PC-3 (cell line): Measurements from ENCODE around the gene NRG3. TPM values are rescaled to one million over a fixed set of nuclear protein-coding genes. Genes with fewer than 3 reads are reported as not detected.
"Not testable (repeated sequence)": the region's sequence is repeated elsewhere in the genome, so short reads cannot be mapped to it uniquely, and the experiment has no call there.

Experiments used
- ATAC-seq: fragments of 200-7000 bp; cut with Tn5 transposase; 2 replicates; pipeline ENCODE4 v1.9.1; 2020; ENCODE audit warnings: mild to moderate bottlenecking, moderate library complexity
- BruUV-seq: library from RNA; stranded (reverse); fragments of 400-500 nt; replicated peaks from 2 replicates; lab custom pipeline; 2021; lab: Mats Ljungman, UMichigan
- CTCF ChIA-PET: fragments of 300-600 bp; sonication (Branson Sonifier 250); formaldehyde crosslinking; loops from one replicate; lab custom pipeline; 2022; ENCODE audit warnings: antibody characterized with exemption; lab: Charles Lee
- POLR2A ChIA-PET: fragments of 300-600 bp; sonication (Branson Sonifier 250); formaldehyde crosslinking; loops from one replicate; lab custom pipeline; 2022; ENCODE audit warnings: antibody characterized with exemption; ENCODE audit not compliant: unreplicated experiment; lab: Charles Lee
- DNase-seq: peaks from one replicate; pipeline ENCODE4 v3.0.0-alpha.2; 2015
- H2AFZ ChIP-seq: fragments of 300-600 bp; sonication (generic); 2 replicates; pipeline ENCODE4 v1.6.0; 2016; ENCODE audit warnings: antibody characterized with exemption, low read length
- H3F3A ChIP-seq: fragments of 300-600 bp; sonication (generic); one replicate; pipeline ENCODE4 v1.6.0; 2017; ENCODE audit warnings: antibody characterized with exemption, low read length, control low read depth, mild to moderate bottlenecking; ENCODE audit not compliant: unreplicated experiment
- H3K27ac ChIP-seq: fragments of 300-600 bp; sonication (generic); 2 replicates; pipeline ENCODE4 v1.5.1; 2016; ENCODE audit warnings: mild to moderate bottlenecking, low read length
- H3K27me3 ChIP-seq: fragments of 300-600 bp; sonication (generic); 2 replicates; pipeline ENCODE4 v1.6.1; 2016; ENCODE audit warnings: low read length, mixed read lengths
- H3K36me3 ChIP-seq: fragments of 300-600 bp; sonication (generic); 2 replicates; pipeline ENCODE4 v1.6.1; 2016; ENCODE audit warnings: low read depth, mixed run types, low read length, mixed read lengths
- H3K4me1 ChIP-seq: fragments of 300-600 bp; sonication (generic); 2 replicates; pipeline ENCODE4 v1.5.1; 2016; ENCODE audit warnings: low read length; ENCODE audit not compliant: insufficient read depth
- H3K4me2 ChIP-seq: fragments of 300-600 bp; sonication (generic); 2 replicates; pipeline ENCODE4 v1.6.0; 2016; ENCODE audit warnings: low read length
- H3K4me3 ChIP-seq: fragments of 300-600 bp; sonication (generic); 2 replicates; pipeline ENCODE4 v1.5.1; 2016; ENCODE audit warnings: mild to moderate bottlenecking, low read length, mixed read lengths
- H3K79me2 ChIP-seq: fragments of 300-600 bp; sonication (generic); 2 replicates; pipeline ENCODE4 v1.6.1; 2017; ENCODE audit warnings: low read length, mixed read lengths
- H3K9ac ChIP-seq: fragments of 300-600 bp; sonication (generic); 2 replicates; pipeline ENCODE4 v1.6.0; 2016; ENCODE audit warnings: mild to moderate bottlenecking, low read length
- H3K9me2 ChIP-seq: fragments of 300-600 bp; sonication (generic); replicated peaks from 2 replicates; pipeline ENCODE4 v1.6.1; 2016; ENCODE audit warnings: mixed run types, low read length, mixed read lengths
- H3K9me3 ChIP-seq: fragments of 300-600 bp; sonication (generic); 2 replicates; pipeline ENCODE4 v1.6.1; 2016; ENCODE audit warnings: low read length, mixed read lengths
- H4K20me1 ChIP-seq: fragments of 300-600 bp; sonication (generic); 2 replicates; pipeline ENCODE4 v1.6.1; 2016; ENCODE audit warnings: low read length, mixed read lengths
- EZH2 ChIP-seq: fragments of 300-600 bp; sonication (generic); IDR thresholded peaks from one replicate; pipeline ENCODE4 v1.6.1; 2017; ENCODE audit warnings: antibody characterized with exemption, mild to moderate bottlenecking, low read length; ENCODE audit not compliant: unreplicated experiment
- EZH2phosphoT487 ChIP-seq: fragments of 300-600 bp; sonication (generic); IDR thresholded peaks from 2 replicates; pipeline ENCODE4 v1.6.1; 2018; ENCODE audit warnings: mild to moderate bottlenecking, antibody characterized with exemption, low read length, borderline replicate concordance
- intact Hi-C: fragments of 100-400 bp; cut with micrococcal nuclease; formaldehyde crosslinking; loops from 2 replicates; pipeline ENCODE4 v1.9.0; 2023
- total RNA-seq: library from RNA; depleted of rRNA; stranded (reverse); fragments of >200 nt; gene quantifications from 2 replicates; pipeline ENCODE4 v1.2.3, GENCODE V29; 2014
- TF ChIP-seq, protein P1 (sequence below): fragments of 300-600 bp; sonication (generic); conservative IDR thresholded peaks from 2 replicates; pipeline ENCODE4 v1.5.1; 2017; ENCODE audit warnings: antibody characterized with exemption, low read depth, mild to moderate bottlenecking, low read length

Gene NRG3
- total RNA-seq, 1 experiment from 2014 or later, result not detected

DNA sequence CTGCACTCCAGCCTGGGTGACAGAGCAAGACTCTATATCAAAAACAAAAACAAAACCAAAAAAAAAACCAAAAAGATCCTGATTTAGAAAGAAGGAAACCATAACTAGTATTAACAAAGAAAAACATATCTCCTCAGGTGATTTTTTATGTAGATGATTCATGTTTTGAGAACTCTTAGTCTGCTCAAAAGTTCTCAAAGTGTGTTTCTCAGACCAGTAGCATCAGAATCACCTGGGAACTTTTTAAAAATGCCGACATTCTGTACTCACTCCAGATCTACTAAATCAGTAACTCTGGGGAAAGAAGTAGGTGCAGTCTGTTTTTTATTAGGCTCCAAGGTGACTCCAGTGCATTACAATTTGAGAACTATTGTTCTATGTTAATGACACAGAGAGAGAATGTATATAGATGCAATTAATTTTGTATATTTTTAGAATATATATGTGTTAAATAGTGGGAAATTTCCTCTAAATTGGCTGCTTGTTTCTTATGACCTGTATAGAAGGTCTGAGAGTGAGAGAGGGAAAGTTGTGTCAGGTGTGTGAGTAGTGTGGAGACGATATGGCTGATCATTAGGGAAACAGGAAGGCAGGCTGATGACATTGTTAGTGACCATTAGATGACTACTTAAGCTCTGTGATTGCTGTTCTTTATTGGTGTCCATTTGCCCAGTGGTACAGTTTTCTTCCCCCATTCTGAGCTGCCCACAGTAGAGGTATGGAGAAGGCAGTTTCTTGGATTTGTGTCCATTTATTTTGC is 1075.0 kb downstream of the NRG3 start:
- Histone ChIP-seq H3K9ac (no peak overlapping the region), H3K27ac (no peak overlapping the region), H3K4me1 (no peaks in the 10 kb centered on the region), H3K27me3 (no peaks in the 10 kb centered on the region), H4K20me1 (no peaks in the 10 kb centered on the region), H3F3A (no peaks in the 10 kb centered on the region), H3K9me2 (no peaks in the 10 kb centered on the region), H3K79me2 (no peaks in the 10 kb centered on the region), H3K36me3 (no peaks in the 10 kb centered on the region), H3K4me3 (no peak overlapping the region), H3K4me2 (no peak overlapping the region), H3K9me3 (no peaks in the 10 kb centered on the region), H2AFZ (no peak overlapping the region)
- CTCF ChIA-PET, result no interaction called here
- BruUV-seq, result no TSS peak
- ATAC-seq (no peak), DNase-seq (no peak)
- POLR2A ChIA-PET, result no interaction called here
- intact Hi-C loops, result no loop called here
- TF ChIP-seq EZH2, result no peak
- TF ChIP-seq, protein P1, sequence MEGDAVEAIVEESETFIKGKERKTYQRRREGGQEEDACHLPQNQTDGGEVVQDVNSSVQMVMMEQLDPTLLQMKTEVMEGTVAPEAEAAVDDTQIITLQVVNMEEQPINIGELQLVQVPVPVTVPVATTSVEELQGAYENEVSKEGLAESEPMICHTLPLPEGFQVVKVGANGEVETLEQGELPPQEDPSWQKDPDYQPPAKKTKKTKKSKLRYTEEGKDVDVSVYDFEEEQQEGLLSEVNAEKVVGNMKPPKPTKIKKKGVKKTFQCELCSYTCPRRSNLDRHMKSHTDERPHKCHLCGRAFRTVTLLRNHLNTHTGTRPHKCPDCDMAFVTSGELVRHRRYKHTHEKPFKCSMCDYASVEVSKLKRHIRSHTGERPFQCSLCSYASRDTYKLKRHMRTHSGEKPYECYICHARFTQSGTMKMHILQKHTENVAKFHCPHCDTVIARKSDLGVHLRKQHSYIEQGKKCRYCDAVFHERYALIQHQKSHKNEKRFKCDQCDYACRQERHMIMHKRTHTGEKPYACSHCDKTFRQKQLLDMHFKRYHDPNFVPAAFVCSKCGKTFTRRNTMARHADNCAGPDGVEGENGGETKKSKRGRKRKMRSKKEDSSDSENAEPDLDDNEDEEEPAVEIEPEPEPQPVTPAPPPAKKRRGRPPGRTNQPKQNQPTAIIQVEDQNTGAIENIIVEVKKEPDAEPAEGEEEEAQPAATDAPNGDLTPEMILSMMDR, result no peak
- no peak for TF ChIP-seq EZH2phosphoT487

DNA sequence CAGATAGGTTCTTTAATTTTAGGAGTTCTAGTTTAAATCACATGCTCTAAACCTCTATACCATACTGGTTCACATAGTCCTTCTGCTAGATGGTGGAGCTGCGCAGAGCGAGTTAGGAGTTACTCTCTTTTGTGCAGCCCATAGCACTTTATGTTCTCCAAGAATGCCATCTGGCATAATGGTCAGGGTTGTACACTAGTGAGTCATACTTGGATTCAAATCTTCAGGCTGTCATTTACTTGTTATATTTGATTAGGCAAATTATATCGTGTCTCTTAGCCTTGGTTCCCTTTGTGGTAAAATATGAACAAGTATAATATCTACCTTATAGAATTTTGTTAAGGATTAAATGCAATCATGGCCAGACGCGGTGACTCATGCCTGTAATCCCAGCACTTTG is 1078.3 kb downstream of the NRG3 start:
- TF ChIP-seq, protein P1, result no peak
- TF ChIP-seq EZH2phosphoT487 (no peak), EZH2 (no peak)

DNA sequence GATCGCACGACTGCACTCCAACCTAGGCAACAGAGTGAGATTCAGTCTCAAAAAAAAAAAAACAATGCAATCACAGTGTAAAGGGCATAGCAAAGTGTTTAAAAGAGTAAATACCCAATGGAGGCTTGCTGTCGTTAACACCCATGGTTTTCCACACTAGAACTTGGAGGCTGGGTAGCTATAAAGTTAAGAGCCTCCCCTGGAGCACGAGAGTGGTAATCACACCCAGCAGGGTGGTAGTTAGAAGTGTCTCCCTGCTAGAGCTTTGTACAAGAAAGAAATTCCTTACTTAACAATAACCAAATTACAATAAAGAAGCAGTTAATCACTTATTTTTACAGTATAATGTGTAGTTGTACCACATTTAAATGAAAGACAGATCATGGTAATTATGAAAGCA is 1078.9 kb downstream of the NRG3 start:
- no peak overlapping the region for H3K4me2 ChIP-seq
- BruUV-seq, result no TSS peak
- H2AFZ ChIP-seq, result no peak overlapping the region
- no peak overlapping the region for H3K27ac ChIP-seq
- no peaks in the 10 kb centered on the region for H3F3A ChIP-seq
- TF ChIP-seq EZH2phosphoT487 (no peak), EZH2 (no peak)
- TF ChIP-seq, protein P1, result no peak
- no peak overlapping the region for H3K4me3 ChIP-seq
- intact Hi-C loops, result no loop called here
- no peaks in the 10 kb centered on the region for H4K20me1 ChIP-seq
- H3K27me3 ChIP-seq, result no peaks in the 10 kb centered on the region
- no peaks in the 10 kb centered on the region for H3K36me3 ChIP-seq
- no peaks in the 10 kb centered on the region for H3K9me2 ChIP-seq
- H3K9me3 ChIP-seq, result no peaks in the 10 kb centered on the region
- H3K79me2 ChIP-seq, result no peaks in the 10 kb centered on the region
- no peak for DNase-seq
- no peak overlapping the region for H3K9ac ChIP-seq
- no peaks in the 10 kb centered on the region for H3K4me1 ChIP-seq
- CTCF ChIA-PET, result no interaction called here
- ATAC-seq, result no peak
- POLR2A ChIA-PET, result no interaction called here

More for the DNA sequence above, 1078.3 kb downstream of the NRG3 start:
- Histone ChIP-seq H3K36me3 (no peaks in the 10 kb centered on the region), H2AFZ (no peak overlapping the region), H3K9me2 (no peaks in the 10 kb centered on the region), H3K4me2 (no peak overlapping the region), H3K79me2 (no peaks in the 10 kb centered on the region), H3K9me3 (no peaks in the 10 kb centered on the region), H3K4me1 (no peaks in the 10 kb centered on the region), H3K9ac (no peak overlapping the region), H3K4me3 (no peak overlapping the region), H3K27me3 (no peaks in the 10 kb centered on the region), H3K27ac (no peak overlapping the region), H4K20me1 (no peaks in the 10 kb centered on the region), H3F3A (no peaks in the 10 kb centered on the region)
- BruUV-seq, result no TSS peak
- ATAC-seq (no peak), DNase-seq (no peak)
- POLR2A ChIA-PET, result no interaction called here
- CTCF ChIA-PET, result no interaction called here
- intact Hi-C loops, result no loop called here

DNA sequence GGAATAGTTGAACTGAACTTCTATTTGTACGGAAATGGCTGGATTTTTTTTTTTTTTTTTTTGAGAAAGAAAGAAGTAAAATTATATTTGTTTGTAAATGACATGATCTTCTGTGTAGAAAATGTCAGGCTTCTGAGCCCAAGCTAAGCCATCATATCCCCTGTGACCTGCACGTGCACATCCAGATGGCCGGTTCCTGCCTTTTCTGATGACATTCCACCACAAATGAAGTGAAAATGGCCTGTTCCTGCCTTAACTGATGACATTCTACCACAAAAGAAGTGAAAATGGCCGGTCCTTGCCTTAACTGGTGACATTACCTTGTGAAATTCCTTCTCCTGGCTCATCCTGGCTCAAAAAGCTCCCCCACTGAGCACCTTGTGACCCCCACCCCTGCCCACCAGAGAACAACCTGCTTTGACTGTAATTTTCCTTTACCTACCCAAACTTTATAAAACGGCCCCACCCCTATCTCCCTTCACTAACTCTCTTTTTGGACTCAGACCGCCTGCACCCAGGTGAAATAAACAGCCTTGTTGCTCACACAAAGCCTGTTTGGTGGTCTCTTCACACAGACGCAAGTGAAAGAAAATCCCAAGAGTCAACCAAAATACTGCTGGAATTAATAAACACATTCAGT is 1085.5 kb downstream of the NRG3 start:
- H3K9me3 ChIP-seq, H3K27ac ChIP-seq, POLR2A ChIA-PET, H3K36me3 ChIP-seq, H3K79me2 ChIP-seq, intact Hi-C loops, H3K4me3 ChIP-seq, H3K4me2 ChIP-seq, H4K20me1 ChIP-seq, CTCF ChIA-PET, H3K9me2 ChIP-seq, H3K4me1 ChIP-seq, H2AFZ ChIP-seq, H3K27me3 ChIP-seq, ATAC-seq, H3F3A ChIP-seq, BruUV-seq, DNase-seq, H3K9ac ChIP-seq: not testable (repeated sequence)
